Measurements from ENCODE around the gene LTB.

The LTB gene

DNA sequence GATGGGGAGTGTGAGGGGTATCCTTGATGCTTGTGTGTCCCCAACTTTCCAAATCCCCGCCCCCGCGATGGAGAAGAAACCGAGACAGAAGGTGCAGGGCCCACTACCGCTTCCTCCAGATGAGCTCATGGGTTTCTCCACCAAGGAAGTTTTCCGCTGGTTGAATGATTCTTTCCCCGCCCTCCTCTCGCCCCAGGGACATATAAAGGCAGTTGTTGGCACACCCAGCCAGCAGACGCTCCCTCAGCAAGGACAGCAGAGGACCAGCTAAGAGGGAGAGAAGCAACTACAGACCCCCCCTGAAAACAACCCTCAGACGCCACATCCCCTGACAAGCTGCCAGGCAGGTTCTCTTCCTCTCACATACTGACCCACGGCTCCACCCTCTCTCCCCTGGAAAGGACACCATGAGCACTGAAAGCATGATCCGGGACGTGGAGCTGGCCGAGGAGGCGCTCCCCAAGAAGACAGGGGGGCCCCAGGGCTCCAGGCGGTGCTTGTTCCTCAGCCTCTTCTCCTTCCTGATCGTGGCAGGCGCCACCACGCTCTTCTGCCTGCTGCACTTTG is 6.8 kb downstream of the LTB start, which contains the start of gene TNF:
TNF (plus strand) TSS at position 231 of the 567 bp plus-strand sequence; CDS start at position 408, 177 bp downstream.
- DNase-seq: peak; percentile 77

DNA sequence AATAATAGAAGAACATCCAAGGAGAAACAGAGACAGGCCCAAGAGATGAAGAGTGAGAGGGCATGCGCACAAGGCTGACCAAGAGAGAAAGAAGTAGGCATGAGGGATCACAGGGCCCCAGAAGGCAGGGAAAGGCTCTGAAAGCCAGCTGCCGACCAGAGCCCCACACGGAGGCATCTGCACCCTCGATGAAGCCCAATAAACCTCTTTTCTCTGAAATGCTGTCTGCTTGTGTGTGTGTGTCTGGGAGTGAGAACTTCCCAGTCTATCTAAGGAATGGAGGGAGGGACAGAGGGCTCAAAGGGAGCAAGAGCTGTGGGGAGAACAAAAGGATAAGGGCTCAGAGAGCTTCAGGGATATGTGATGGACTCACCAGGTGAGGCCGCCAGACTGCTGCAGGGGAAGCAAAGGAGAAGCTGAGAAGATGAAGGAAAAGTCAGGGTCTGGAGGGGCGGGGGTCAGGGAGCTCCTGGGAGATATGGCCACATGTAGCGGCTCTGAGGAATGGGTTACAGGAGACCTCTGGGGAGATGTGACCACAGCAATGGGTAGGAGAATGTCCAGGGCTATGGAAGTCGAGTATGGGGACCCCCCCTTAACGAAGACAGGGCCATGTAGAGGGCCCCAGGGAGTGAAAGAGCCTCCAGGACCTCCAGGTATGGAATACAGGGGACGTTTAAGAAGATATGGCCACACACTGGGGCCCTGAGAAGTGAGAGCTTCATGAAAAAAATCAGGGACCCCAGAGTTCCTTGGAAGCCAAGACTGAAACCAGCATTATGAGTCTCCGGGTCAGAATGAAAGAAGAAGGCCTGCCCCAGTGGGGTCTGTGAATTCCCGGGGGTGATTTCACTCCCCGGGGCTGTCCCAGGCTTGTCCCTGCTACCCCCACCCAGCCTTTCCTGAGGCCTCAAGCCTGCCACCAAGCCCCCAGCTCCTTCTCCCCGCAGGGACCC is 7.8 kb downstream of the LTB start:
- no peak for DNase-seq

DNA sequence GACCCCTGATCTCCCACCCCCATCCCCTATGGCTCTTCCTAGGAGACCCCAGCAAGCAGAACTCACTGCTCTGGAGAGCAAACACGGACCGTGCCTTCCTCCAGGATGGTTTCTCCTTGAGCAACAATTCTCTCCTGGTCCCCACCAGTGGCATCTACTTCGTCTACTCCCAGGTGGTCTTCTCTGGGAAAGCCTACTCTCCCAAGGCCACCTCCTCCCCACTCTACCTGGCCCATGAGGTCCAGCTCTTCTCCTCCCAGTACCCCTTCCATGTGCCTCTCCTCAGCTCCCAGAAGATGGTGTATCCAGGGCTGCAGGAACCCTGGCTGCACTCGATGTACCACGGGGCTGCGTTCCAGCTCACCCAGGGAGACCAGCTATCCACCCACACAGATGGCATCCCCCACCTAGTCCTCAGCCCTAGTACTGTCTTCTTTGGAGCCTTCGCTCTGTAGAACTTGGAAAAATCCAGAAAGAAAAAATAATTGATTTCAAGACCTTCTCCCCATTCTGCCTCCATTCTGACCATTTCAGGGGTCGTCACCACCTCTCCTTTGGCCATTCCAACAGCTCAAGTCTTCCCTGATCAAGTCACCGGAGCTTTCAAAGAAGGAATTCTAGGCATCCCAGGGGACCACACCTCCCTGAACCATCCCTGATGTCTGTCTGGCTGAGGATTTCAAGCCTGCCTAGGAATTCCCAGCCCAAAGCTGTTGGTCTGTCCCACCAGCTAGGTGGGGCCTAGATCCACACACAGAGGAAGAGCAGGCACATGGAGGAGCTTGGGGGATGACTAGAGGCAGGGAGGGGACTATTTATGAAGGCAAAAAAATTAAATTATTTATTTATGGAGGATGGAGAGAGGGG is 8.8 kb downstream of the LTB start:
- no peak for DNase-seq

DNA sequence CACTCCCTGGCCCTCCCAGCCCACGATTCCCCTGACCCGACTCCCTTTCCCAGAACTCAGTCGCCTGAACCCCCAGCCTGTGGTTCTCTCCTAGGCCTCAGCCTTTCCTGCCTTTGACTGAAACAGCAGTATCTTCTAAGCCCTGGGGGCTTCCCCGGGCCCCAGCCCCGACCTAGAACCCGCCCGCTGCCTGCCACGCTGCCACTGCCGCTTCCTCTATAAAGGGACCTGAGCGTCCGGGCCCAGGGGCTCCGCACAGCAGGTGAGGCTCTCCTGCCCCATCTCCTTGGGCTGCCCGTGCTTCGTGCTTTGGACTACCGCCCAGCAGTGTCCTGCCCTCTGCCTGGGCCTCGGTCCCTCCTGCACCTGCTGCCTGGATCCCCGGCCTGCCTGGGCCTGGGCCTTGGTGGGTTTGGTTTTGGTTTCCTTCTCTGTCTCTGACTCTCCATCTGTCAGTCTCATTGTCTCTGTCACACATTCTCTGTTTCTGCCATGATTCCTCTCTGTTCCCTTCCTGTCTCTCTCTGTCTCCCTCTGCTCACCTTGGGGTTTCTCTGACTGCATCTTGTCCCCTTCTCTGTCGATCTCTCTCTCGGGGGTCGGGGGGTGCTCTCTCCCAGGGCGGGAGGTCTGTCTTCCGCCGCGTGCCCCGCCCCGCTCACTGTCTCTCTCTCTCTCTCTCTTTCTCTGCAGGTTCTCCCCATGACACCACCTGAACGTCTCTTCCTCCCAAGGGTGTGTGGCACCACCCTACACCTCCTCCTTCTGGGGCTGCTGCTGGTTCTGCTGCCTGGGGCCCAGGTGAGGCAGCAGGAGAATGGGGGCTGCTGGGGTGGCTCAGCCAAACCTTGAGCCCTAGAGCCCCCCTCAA is 9.9 kb downstream of the LTB start, which contains the start of gene LTA:
LTA (plus strand) TSS at position 249 of the 871 bp plus-strand sequence; CDS start at position 703, 454 bp downstream.
- peak; percentile 69 for DNase-seq

DNA sequence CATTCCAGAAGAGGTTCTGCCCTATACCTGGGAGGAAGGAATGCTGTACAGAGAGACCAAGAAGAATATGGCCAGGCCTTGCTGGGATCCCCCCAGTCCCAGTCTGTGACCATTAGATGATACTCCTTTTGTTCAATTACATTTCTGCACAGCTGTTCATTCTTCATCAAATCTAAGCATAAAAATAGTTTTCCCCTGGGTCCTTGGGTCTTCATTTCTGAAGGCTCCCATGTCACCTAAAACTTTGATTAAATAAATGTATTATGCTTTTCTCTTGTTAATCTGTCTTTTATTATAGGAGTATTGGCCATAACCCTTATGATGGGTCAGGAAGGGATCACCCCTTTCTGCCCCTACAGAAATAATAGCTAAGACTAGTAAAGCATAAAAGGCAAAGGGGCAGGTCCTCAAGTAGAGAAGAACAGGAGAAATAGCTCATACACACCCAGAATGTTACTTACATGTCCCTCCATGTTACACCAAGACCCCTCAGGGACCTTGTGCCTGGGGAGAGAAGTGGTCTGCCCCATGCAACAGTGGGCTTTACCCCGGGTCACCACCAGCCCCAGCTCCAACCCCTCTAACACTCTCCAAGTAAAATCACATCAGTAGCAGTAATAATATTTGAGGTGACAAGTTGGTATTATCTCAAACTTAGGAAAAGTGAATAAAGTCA is 12.2 kb downstream of the LTB start:
- DNase-seq: no peak

DNA sequence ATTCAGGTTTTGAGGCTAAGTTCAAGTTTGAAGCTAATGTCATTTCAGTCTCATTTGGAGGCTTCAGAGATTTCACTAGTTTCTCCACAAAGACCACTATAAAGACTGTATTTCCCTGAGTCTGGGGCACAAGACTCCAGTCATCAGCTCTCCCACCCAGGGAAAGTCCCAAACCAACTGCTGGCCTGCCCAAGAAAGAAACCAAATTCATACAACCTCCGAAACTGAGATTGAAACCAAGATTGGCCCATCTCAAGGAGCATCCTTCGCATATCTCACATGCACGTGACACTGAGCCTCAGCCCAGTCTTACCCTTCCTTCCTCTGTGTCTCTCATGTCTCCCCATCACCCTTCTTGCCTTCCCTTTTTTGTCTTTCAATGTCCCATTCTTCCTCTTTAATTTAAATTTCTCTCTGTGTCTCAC is 13.7 kb downstream of the LTB start:
- DNase-seq: peak; percentile 55

DNA sequence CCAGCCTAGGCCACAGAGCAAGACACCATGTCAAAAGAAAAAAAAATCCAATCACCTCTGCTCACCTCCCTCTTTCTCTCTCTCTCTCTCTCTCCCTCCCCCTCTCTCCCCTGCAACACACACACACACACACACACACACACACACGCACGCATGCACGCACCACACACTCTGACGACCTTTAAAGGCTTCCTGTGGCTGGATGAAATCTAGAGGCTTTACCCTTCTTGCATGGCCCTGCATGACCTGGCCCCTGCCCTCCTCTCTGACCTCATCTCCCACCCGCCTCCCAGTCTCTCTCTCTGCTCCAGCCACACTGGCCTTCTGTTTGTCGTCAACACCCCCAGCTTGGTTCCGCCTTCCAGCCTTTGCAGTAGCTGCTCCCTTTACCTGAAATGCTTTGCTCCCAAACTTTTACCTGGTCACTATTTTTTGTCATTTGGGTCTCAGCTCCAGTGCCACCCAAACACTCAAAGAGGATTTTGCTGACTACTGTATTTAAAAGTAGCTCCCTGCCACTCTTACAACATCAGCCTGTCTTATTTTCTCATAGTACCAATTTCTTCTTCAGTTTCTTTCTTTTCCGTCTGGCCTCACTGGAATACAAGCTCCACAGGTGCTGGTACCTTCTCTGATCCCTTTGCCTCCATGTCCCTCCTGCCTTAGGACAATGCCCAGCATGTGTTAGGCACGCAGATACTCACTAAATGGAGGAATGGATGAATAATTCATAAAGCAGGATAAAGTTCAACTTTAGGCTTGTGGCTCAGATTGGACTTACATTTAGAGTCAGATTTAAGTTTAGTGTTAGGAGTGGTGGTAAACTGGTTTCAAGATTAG is 14.5 kb downstream of the LTB start:
- DNase-seq: no peak

DNA sequence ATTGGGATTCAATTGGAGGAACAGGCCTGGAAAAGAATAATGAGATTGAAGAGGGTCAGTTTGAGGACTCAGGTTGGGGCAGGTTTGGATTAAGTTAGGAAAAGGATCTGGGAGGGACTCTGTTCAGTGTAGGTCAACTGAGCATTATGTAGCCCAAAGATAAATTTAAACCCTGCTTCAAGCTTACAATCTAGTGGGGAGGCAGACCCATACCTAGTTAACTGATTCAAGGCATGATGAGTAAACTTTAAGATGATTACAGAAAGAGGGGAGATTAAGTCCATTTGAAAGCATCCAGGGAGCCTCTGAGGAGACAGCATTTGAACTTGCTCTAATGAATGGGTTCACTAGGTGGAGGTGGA is 21.5 kb downstream of the LTB start:
- DNase-seq: no peak

DNA sequence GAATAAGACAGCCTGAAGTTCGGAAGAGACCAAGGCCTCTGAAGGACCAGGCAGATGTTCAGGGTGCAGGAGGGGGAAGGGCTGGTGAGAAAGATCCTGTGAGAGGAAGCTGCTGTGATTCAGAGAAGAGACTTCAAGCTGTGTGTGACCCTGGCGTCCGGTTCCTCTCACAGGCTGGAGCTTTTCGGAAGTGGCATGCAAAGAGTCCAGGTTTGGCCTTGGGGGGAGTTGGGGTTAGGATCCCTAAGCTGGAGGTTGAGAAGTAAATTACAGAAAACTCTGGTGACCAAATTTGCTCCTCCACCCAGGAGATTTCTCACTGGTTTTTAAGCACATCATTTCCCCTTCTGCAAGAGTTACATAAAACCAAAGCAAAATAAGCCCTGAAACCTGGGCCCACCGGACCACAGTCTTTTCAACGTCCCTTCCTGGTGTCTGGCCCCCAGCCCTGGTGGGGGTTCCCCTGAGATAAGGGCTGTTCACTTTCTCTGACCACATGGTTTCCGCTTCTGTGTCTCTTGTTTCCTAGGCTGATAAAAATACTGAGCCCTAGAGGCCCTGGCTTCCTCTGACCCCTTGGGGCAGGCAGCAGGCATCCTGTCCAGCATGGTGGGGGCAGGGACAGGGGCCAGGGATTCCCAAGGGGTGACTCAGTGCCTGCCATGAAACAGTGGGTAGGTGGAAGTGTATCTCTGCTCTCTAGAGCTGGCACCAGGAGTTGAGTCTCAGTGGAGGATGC is 22.1 kb downstream of the LTB start:
- DNase-seq: no peak

DNA sequence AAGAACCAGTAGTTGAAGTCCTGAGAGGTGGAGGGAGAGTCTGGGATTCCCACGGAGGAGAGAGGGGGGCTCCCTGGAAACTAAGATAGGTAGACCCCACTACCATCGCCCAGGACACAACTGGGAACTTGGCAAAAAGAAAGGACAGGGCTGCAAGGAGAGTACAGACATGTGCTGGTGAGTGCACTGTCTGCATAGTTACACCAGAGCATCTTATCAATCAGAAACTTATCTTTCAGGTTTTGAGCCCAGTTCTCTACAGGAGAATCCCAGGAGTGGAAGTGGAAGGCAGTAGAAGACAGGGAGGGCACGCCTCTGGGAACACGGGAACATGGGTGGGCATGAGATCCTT is 22.6 kb downstream of the LTB start:
- DNase-seq: no peak

DNA sequence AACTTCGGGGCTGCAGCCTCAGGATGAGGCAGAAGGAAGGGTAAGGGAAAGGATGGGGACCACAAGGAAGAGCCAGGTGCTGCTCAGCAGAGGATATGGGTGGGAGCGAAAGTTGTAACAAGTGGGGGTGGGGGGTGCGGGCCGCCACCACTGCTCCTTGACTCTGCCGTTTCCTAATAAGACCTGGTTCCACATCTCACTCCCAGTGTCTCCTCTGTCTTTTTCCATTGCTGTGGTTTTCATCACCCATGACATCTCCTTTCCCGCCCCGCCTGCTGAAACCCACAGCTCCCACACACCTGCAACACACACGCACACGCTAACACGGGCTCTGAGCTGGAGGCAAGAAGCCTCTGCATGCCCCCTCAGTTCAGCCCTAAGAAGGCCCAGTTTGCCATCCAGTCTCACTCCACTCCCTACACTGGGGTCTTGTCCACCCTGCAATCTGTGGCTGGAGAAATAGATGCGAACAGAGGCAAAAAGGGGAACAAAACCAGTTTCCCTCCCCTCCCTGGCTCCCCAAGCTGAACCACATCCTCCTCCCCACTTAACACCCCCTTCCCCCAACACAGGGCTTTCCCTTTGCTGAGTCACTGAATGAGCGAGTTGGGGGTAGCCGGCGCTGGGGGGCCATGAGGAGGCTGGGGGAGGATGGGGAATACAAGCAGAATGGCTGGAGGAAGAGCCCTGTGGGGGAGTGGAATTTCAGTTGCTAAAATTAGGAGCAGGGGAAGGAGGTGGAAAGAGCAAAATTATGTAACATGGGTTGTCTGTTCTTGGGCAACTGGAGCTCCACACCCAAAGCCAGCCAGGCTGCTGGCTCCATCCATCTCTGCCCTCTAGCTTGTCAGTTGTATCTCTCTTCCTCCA is 23.4 kb downstream of the LTB start:
- peak; percentile 53 for DNase-seq

DNA sequence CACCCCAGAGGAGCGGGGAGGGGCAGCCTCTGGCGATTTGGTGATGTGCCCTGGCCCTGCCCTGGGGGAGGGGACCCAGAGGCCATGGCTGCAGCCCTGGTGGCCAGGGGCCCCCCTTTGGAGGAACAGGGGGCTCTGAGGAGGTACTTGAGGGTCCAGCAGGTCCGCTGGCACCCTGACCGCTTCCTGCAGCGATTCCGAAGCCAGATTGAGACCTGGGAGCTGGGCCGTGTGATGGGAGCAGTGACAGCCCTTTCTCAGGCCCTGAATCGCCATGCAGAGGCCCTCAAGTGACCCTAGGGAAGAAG is 24.0 kb downstream of the LTB start:
- no peak for DNase-seq

DNA sequence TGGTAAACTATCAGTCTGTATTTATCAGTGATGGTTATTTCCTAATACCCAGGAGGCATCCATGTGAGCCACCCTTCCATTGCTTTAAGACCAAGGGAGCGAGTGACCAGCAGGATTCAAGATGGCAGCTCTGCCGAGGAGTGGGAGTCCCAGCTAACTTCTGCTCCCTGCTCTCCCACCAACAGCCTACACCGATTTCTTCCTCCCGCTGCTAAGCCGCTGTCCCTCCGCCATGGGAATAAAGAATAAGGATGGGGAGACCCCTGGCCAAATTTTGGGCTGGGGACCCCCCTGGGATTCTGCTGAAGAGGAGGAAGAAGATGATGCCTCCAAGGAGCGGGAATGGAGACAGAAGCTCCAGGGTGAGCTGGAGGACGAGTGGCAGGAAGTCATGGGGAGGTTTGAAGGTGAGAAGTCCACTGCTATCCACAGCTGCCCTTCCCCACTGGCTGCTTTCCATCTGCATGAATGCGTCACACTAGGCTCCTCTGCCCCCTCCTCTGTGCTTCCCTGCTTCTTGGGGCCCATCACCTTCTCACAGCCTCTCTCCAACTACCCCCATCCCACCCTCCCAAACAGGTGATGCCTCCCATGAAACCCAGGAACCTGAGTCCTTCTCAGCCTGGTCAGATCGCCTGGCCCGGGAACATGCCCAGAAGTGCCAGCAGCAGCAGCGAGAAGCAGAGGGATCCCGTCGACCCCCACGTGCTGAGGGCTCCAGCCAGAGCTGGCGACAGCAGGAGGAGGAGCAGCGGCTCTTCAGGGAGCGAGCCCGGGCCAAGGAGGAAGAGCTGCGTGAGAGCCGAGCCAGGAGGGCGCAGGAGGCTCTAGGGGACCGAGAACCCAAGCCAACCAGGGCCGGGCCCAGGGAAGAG is 24.5 kb downstream of the LTB start:
- no peak for DNase-seq

DNA sequence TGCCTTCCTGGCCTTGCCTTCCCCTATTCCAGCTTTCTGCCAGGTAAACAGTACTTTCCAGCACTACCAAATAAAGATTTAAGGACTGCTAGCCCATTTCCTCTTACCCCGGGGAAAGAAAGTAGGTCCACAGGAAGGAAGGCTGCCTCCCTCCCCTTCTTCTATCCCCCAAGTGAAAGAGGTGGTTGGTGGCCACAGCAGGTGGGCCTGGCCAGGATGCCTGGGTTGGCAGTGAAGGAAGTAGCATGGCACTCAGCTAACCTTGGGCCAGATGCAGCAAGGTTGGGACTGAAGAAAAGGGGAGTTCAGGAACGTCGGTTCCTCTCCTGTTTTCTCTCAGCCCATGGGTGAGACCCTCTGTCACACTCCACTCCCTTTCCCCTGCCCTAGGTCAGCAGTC is 25.9 kb downstream of the LTB start:
- no peak for DNase-seq

DNA sequence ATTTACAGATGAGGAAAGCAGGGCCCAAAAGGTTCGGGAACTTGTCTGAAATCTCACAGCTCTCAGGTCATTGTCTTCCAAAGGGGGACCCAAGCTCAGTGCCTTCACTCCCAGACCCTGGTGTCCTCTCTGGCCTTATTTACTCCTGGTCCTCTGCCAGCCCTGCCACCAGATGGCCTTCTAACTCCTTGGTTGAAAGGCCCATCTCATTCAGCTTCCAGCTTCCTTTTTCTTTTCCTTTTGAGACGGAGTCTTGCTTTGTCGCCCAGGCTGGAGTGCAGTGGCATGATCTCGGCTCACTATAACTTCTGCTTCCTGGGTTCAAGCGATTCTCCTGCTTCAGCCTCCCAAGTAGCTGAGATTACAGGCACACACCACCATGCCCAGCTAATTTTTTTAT is 30.9 kb downstream of the LTB start:
- peak; percentile 52 for DNase-seq

DNA sequence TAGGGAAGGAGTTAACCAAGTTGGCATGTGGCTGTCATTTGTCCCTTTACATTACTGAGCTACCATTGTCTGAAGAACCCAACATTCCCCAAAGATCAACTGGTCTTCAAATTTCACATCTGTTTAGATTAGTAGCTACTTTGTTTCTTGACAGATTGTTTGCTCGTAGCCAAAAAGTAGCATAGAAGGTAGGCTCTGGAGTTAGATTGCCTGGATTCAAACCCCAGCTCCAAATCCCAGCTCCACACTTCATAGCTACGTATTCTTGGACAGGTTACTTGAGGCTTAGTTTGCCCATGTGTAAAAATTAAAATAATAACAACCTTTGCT is 33.7 kb downstream of the LTB start:
- DNase-seq: no peak

DNA sequence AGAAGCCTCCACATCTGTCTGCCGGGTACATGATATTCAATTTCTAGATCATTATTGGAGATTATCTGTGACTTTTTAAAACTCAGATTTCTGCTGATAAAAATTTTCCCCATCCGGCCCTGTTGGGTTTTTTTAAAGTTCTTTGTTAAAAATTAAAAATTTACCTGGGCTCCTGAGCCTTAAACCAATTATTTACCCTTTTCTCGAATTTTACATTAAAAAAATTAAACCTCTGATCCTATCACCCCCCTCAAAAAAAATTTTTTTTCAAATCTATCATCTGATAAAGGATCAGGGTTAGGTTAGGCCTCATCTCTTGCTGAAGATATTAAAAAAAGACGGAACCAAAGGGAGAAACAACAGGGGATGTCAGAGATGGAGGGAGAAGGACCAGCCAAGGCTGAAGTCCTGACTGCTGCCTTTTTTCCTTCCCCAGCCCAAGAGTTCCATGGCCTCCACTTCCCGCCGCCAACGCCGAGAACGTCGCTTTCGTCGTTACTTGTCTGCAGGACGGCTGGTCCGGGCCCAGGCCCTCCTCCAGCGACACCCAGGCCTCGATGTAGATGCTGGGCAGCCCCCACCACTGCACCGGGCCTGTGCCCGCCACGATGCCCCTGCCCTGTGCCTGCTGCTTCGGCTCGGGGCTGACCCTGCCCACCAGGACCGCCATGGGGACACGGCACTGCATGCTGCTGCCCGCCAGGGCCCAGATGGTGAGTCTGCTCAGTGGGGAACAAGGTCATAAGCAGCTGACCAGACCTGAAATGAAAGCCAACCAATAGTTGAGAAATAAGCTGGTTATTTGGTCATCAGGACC is 34.3 kb downstream of the LTB start:
- DNase-seq: no peak

Data from T-helper 9 cell (primary cell).